ENCODE measurements around the gene FUT7.
A peak's percentile ranks its signal among the peaks of the same experiment; 100 is the strongest.

Gene FUT7

DNA sequence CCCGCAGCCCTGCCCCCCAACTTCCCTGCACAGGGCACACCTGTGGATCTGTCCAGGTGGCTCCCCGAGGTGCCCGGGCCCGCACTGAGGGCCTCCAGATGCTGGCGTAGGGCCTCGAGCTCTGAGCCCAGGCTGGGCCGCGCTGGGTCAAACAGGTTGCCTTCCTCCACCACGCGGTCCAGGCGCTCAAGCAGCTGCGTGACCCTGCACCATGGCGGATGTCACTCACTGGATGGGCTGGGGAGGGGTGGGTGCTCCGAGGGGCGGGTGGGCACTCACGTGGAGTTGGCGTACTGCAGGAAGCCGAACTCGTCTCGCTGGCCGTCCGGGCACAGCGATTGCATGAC, 9.3 kb downstream of the FUT7 start:
- TF ChIP-seq, protein P1, sequence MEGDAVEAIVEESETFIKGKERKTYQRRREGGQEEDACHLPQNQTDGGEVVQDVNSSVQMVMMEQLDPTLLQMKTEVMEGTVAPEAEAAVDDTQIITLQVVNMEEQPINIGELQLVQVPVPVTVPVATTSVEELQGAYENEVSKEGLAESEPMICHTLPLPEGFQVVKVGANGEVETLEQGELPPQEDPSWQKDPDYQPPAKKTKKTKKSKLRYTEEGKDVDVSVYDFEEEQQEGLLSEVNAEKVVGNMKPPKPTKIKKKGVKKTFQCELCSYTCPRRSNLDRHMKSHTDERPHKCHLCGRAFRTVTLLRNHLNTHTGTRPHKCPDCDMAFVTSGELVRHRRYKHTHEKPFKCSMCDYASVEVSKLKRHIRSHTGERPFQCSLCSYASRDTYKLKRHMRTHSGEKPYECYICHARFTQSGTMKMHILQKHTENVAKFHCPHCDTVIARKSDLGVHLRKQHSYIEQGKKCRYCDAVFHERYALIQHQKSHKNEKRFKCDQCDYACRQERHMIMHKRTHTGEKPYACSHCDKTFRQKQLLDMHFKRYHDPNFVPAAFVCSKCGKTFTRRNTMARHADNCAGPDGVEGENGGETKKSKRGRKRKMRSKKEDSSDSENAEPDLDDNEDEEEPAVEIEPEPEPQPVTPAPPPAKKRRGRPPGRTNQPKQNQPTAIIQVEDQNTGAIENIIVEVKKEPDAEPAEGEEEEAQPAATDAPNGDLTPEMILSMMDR (conservative IDR thresholded peaks at IDR 0.05; ENCODE audit: control insufficient read depth, insufficient read depth, low read depth, low read length): no peak
- H3K4me3 ChIP-seq (ENCODE audit: control insufficient read depth, low read depth, low read length): no peak overlapping the region
- DNase-seq (ENCODE audit: low read depth): no peak

DNA sequence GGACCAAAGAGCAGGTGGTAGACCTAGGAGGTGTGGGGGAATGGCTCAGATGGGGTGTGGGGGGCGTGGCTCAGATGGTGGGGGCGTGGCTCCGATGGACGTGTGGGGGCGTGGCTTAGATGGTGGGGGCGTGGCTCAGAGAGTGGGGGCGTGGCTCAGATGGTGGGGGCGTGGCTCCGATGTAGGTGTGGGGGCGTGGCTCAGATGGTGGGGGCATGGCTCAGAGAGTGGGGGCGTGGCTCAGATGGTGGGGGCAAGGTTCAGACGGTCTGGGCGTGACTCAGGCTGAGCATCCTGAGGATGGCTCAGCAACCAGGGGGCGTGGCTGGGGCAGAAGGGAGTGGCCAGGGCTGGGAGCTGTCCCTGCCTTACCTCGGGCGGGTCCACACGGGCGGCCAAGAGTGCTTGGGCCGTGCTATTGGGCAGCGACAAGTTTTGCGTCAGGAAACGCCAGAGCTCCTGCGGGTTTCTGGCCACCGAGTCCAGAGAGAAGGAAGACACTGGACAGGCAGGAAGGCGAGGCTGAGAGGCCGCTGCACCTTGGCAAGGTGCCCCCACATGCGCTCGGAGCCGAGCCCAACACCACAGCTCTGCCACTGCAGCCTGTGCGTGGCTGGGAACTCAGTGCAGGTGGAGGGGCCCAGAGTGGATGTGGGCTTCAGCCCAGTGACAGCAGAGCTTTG, 9.8 kb downstream of the FUT7 start:
- peak; percentile 86 for DNase-seq (ENCODE audit: low read depth)
- TF ChIP-seq, protein P1 (conservative IDR thresholded peaks at IDR 0.05; ENCODE audit: control insufficient read depth, insufficient read depth, low read depth, low read length): no peak
- H3K4me3 ChIP-seq (ENCODE audit: control insufficient read depth, low read depth, low read length): no peak overlapping the region

DNA sequence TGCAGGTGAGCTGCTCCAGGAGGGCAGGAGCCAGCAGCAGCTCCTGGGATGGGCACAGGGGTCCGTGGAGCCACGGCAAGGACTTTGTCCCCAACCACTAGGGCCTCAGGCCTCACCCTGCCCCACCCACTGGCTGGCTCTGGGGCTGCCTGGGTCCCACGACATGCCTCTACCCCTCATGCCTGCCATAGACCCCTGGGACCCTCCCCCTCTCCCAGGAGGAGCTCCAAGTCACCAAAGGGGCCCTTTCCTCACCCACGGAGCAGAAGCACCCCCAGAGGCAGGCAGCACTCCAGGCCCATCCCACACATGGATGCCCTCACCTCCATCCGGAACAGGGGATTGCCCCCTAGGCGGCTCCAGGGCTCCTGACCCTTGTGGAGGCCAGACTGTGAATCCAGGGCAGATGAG, 10.3 kb downstream of the FUT7 start:
- TF ChIP-seq, protein P1 (conservative IDR thresholded peaks at IDR 0.05; ENCODE audit: control insufficient read depth, insufficient read depth, low read depth, low read length): no peak
- no peak overlapping the region for H3K4me3 ChIP-seq (ENCODE audit: control insufficient read depth, low read depth, low read length)
- DNase-seq (ENCODE audit: low read depth): no peak

DNA sequence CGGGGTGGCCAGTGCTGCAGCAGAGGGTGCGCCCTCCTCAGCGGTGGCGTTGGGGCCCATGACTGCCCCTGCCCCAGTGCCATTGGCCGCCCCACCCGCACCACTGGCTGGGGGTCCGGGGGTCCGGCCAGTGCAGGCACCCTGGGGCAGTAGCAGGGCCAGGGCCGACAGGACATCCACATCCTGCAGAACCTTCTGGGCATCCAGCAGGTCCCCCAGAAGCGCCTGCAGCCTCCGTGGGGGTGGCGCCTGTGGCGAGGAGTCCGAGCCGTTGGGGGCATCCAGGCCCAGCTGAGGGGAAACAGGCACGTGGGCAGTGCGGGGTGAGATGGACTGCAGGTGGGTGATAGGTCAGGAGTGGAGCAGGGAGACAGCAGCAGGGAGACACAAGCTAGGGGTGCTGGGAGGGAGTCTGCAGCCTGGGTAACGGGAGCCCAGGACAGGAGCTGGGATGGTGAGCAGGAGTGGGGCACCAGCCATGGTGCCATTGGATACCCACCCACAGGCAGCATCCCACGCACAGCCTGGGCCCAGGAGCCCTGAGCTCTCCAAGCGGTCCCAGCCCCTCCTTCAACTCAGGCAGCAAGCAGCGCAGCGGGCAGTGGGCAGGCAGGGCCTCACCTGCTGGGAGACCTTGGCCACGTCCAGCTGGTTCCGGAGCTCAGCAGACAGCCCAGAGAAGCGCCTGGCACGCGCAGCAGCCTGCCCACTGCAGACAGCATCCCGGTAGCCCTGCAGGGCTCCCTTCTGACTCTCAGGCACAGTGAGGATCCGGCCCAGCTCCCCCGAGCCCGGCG, 10.9 kb downstream of the FUT7 start:
- H3K4me3 ChIP-seq (ENCODE audit: control insufficient read depth, low read depth, low read length): no peak overlapping the region
- DNase-seq (ENCODE audit: low read depth): no peak
- TF ChIP-seq, protein P1 (conservative IDR thresholded peaks at IDR 0.05; ENCODE audit: control insufficient read depth, insufficient read depth, low read depth, low read length): no peak

DNA sequence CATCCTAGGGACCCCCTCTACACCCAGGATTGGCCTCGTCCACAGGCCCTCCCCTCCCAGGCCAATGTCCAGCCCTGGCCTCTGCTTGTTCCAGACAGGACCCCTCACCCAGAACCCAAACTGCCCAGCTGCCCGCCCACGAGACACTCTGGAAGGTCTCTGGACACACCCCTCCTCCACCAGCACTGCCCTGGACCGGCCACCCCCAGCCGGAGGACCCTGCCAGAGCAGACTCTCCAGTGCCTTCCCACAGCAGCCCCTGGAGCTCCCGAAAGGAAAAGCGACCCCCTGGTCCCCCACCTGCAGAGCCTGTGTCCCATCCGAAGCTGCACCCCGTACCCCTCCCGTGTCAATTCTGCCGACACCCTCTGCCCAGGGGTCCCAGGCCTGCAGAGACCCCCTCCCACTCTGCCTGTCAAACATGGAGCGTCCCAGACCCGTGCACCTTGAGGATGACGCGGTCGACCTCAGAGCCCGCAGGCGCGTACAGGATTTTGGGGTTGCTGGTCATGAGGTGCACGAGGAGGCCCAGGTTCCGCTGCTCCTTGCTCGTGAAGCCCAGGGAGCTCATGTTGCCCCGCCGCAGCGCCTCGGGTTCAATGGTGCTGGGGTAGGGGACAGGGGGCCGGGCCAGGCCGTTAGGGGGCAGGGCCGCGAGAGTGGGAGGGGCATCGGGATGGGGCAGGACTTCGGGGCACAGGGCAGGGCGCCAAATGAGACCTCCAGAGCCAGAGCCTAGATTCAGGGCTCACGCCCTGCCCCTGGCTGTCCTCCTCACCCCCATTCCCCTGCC, 11.8 kb downstream of the FUT7 start:
- H3K4me3 ChIP-seq (ENCODE audit: control insufficient read depth, low read depth, low read length): no peak overlapping the region
- DNase-seq (ENCODE audit: low read depth): no peak
- TF ChIP-seq, protein P1 (conservative IDR thresholded peaks at IDR 0.05; ENCODE audit: control insufficient read depth, insufficient read depth, low read depth, low read length): no peak

DNA sequence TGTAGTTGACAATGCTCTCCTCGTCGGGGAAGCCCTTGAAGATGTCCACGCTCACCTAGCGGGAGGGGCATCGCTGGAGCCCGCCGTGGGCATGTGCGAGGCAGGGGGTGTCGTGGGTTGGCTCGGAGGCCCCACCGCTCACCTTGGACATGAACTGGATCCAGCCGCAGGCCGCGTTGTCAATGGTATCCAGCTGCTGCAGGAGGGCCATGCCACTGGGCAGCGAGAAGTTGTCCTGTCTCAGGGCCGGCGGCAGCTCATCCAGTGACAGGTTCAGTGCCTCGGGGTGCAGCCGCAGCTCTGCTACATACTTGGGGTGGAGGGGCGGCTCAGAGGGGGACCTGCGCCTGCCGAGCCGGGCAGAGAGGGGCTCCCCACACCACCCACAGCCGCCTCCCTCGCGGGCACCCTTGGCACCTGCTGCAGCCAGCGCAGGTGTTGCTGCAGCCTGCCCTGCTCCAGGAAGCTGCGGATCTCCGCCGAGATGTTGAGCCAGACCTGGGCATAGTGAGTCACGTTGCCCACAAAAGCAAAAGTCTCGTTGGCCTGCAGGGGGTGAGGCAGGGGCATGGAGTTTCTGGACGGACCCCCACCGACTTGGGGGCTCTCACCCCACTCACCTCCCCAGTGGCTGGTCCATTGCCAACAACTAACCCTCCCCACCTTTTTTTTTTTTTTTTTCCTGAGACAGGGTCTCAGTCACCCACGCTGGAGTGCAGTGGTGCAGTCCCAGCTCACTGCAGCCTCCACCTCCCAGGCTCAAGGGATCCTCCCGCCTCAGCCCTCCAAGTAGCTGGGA, 12.9 kb downstream of the FUT7 start:
- no peak overlapping the region for H3K4me3 ChIP-seq (ENCODE audit: control insufficient read depth, low read depth, low read length)
- DNase-seq (ENCODE audit: low read depth): no peak
- TF ChIP-seq, protein P1 (conservative IDR thresholded peaks at IDR 0.05; ENCODE audit: control insufficient read depth, insufficient read depth, low read depth, low read length): no peak

Measured in fibroblast of mammary gland (primary cell).